Measurements from ENCODE around the gene ST14.

- TF ChIP-seq POLR2A (IDR thresholded peaks at IDR 0.05) = no peak
- TF ChIP-seq CTCF (IDR thresholded peaks at IDR 0.05 in 8 of 11, conservative IDR thresholded peaks at IDR 0.05 in 3 of 11) = peak; percentile 77 to 96 (median 92)
- peak in 2 of 3 donors; percentile 53 to 59 for TF ChIP-seq POLR2AphosphoS5 (IDR thresholded peaks at IDR 0.05)
These were observed 53.8 kb downstream of the ST14 start for GRCh38 chr11:130213143-130213978.
